GM06990 (cell line): Measurements from ENCODE around the gene CARD10.
A peak's percentile ranks its signal among the peaks of the same experiment; 100 is the strongest.

Experiments
- DNase-seq: peaks from one replicate; pipeline ENCODE4 v3.0.0-alpha.2; 2011; ENCODE audit not compliant: insufficient read length; ENCODE audit errors: extremely low read depth
- H3K27me3 ChIP-seq: replicated peaks from 2 replicates; pipeline ENCODE4 v1.6.0; 2011; ENCODE audit warnings: low read length; ENCODE audit not compliant: control insufficient read depth, insufficient read depth
- H3K36me3 ChIP-seq: 2 replicates; pipeline ENCODE4 v1.5.1; 2011; ENCODE audit warnings: low read length; ENCODE audit not compliant: control insufficient read depth, insufficient read depth
- H3K4me3 ChIP-seq: replicated peaks from 2 replicates; pipeline ENCODE4 v1.5.1; 2011; ENCODE audit warnings: low read depth, mild to moderate bottlenecking, control low read depth, low read length
- TF ChIP-seq, protein P1 (sequence below): IDR thresholded peaks from 2 replicates; pipeline ENCODE4 v1.5.1; 2011; ENCODE audit warnings: low read length, control low read depth, mild to moderate bottlenecking, inconsistent platforms; ENCODE audit not compliant: insufficient read depth, poor library complexity, severe bottlenecking

The CARD10 gene

GRCh38 chr22:37549704-37550059 lies 30.5 kb upstream of the CARD10 start:
- TF ChIP-seq, protein P1, sequence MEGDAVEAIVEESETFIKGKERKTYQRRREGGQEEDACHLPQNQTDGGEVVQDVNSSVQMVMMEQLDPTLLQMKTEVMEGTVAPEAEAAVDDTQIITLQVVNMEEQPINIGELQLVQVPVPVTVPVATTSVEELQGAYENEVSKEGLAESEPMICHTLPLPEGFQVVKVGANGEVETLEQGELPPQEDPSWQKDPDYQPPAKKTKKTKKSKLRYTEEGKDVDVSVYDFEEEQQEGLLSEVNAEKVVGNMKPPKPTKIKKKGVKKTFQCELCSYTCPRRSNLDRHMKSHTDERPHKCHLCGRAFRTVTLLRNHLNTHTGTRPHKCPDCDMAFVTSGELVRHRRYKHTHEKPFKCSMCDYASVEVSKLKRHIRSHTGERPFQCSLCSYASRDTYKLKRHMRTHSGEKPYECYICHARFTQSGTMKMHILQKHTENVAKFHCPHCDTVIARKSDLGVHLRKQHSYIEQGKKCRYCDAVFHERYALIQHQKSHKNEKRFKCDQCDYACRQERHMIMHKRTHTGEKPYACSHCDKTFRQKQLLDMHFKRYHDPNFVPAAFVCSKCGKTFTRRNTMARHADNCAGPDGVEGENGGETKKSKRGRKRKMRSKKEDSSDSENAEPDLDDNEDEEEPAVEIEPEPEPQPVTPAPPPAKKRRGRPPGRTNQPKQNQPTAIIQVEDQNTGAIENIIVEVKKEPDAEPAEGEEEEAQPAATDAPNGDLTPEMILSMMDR = no peak
- Histone ChIP-seq H3K36me3 (no peaks in the 10 kb centered on the region), H3K27me3 (0 out of 2 replicates have a peak, but pooled peaks cover 1% of the 10 kb centered on the region), H3K4me3 (no peak overlapping the region)
- DNase-seq = no peak

DNA sequence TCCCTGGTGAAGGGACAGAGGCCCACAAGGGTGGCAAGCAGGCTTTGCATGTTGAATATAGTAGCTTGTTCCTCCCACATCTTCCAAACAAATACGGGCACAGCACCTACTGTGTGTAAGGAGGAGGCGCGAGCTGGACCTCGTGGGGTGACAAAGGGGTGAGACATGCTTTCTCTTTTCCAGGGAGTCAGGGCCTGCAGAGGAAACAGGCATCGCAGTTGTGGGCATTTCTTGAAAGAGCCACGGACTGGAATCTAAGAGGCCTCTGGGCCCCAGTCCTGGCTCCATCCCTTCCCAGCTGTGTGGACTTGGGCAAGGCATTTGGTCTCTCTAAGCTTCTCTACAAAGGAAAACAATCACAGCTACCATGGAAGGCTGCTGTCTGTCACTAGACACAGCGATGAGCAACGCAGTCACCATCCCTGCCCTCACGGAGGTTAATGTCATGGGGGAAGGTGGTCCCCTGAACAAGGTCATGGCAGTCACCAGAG lies 28.1 kb upstream of the CARD10 start:
- no peak overlapping the region for H3K4me3 ChIP-seq
- no peaks in the 10 kb centered on the region for H3K36me3 ChIP-seq
- TF ChIP-seq, protein P1 = no peak
- no peak for DNase-seq
- 0 out of 2 replicates have a peak, but pooled peaks cover 1% of the 10 kb centered on the region for H3K27me3 ChIP-seq

GRCh38 chr22:37546437-37547250 lies 27.4 kb upstream of the CARD10 start:
- Histone ChIP-seq H3K27me3 (0 out of 2 replicates have a peak, but pooled peaks cover 1% of the 10 kb centered on the region), H3K4me3 (no peak overlapping the region), H3K36me3 (no peaks in the 10 kb centered on the region)
- no peak for DNase-seq
- TF ChIP-seq, protein P1 = no peak

DNA sequence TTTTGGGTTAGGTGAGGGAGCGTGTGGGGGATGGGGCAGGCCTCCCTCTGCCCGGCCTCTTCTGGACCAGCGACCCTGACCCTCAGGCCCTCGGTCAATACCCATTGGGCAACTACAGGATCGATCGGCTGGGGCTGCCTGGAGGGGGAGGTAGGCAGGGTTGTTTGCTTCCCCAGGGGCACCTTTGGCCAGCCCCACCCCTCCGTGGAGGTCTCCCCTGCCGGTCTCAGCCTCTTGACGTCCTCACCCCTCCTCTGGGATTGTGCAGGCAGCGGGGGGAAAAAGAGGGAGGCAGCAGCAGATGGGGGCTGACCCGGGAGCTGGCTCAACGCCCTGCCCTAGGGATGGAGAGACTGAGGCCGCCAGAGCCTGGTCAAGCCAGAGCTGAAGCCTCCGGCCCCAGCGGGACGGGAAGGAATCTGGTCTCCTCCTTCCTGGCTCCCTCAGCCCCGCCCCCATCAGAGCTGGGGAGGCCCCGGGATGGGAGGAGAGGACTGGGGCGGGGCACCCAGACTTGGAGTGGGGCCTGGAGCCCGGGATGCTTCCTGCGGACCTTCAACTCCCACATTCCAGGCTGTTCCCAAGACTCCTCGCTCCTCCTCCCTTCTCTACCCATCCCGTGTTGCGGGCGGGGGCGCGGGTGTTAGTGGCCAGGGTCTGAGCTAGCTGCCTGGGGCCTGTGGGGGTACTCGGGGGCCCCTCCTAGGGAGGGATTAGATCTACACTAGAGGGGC lies 26.7 kb upstream of the CARD10 start:
- Histone ChIP-seq H3K4me3 (no peak overlapping the region), H3K27me3 (no peaks in the 10 kb centered on the region), H3K36me3 (no peaks in the 10 kb centered on the region)
- no peak for DNase-seq
- TF ChIP-seq, protein P1 = no peak

DNA sequence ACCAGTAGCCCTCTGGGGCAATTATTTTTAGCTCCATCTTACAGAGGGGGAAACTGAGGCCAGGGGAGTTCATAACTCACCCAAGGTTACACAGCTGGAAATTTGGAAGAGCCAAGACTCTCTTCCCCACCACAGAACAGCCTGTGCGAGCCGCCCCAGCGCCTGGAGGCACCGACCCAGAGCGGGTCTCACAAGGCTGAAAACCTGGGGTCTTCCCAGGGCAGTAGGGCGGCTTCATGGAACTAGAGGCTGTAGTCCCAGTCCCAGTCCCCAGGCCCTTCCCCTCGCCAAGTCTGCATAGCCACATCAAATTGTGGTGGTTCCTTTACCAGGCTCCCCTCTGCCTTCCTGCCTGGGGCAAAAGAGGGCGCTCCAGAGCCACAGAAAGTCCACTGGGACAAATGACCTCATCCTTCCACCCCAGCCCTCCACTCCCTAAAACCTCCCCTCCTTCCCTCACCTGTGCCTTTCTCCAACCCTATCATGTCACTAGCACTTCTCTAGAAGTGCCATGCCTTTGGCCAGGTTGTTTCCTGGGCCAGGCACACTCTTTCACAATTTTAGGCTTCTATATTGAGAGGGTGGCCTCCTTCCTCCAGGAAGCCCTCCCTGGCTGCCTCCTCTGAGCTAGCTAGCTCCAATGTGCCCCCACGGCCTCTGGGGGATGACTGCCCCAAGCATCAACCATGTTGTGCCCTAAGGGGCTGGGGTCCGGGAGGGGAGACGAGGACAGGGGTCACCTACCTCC lies 25.9 kb upstream of the CARD10 start:
- Histone ChIP-seq H3K4me3 (no peak overlapping the region), H3K36me3 (no peaks in the 10 kb centered on the region), H3K27me3 (no peaks in the 10 kb centered on the region)
- no peak for DNase-seq
- TF ChIP-seq, protein P1 = peak; percentile 73
